Smooth muscle cell (in vitro differentiated cells): ENCODE data around the gene OSCAR. TPM values are rescaled to one million over a fixed set of nuclear protein-coding genes. Genes with fewer than 3 reads are reported as not detected.

Source experiments
- DNase-seq: peaks from one replicate; lab custom pipeline; 2025; ENCODE audit not compliant: unreplicated experiment; lab: John Stamatoyannopoulos, UW
- H2AFZ ChIP-seq: fragments of 200-600 bp; sonication (generic); 2 replicates; pipeline ENCODE4 v1.6.0; 2016; ENCODE audit warnings: antibody characterized with exemption, low read depth, mild to moderate bottlenecking
- H3F3A ChIP-seq: fragments of 200-600 bp; sonication (generic); 2 replicates; pipeline ENCODE4 v1.6.0; 2017; ENCODE audit warnings: antibody characterized with exemption, low read depth
- H3K27ac ChIP-seq: fragments of 200-600 bp; sonication (generic); 2 replicates; pipeline ENCODE4 v1.5.1; 2016; ENCODE audit warnings: low read depth, mild to moderate bottlenecking
- H3K27me3 ChIP-seq: fragments of 200-600 bp; sonication (generic); 2 replicates; pipeline ENCODE4 v1.6.1; 2016; ENCODE audit warnings: low read depth, mild to moderate bottlenecking
- H3K36me3 ChIP-seq: fragments of 200-600 bp; sonication (generic); 2 replicates; pipeline ENCODE4 v1.5.1; 2016; ENCODE audit warnings: low read depth
- H3K4me1 ChIP-seq: fragments of 200-600 bp; sonication (generic); 2 replicates; pipeline ENCODE4 v1.5.1; 2016; ENCODE audit warnings: low read depth
- H3K4me2 ChIP-seq: fragments of 200-600 bp; sonication (generic); 2 replicates; pipeline ENCODE4 v1.6.0; 2016; ENCODE audit warnings: mild to moderate bottlenecking
- H3K4me3 ChIP-seq: fragments of 200-600 bp; sonication (generic); 2 replicates; pipeline ENCODE4 v1.5.1; 2016; ENCODE audit warnings: mild to moderate bottlenecking
- H3K79me2 ChIP-seq: fragments of 200-600 bp; sonication (generic); 2 replicates; pipeline ENCODE4 v1.6.0; 2016; ENCODE audit warnings: low read depth, mild to moderate bottlenecking
- H3K9ac ChIP-seq: fragments of 200-600 bp; sonication (generic); 2 replicates; pipeline ENCODE4 v1.6.0; 2016; ENCODE audit warnings: low read depth
- H3K9me3 ChIP-seq: fragments of 200-600 bp; sonication (generic); replicated peaks from 2 replicates; pipeline ENCODE4 v1.5.1; 2016; ENCODE audit warnings: low read depth
- H4K20me1 ChIP-seq: fragments of 200-600 bp; sonication (generic); 2 replicates; pipeline ENCODE4 v1.6.0; 2016; ENCODE audit warnings: low read depth
- WGBS: methylation state at CpG from one replicate; pipeline ENCODE4 v1.1.7; 2016; ENCODE audit warnings: low lambda C conversion rate; 5-methylcytosine and 5-hydroxymethylcytosine counted together
- polyA plus RNA-seq: library from polyadenylated mRNA; unstranded; fragments of >200 nt; fragmentation: Nextera tagmentation; extraction: Ambion mirVana; gene quantifications from 2 replicates; pipeline ENCODE4 v1.2.1, GENCODE V29; 2016
- total RNA-seq: library from RNA; depleted of rRNA; stranded (reverse); fragments of >200 nt; gene quantifications from 2 replicates; pipeline ENCODE4 v1.2.3, GENCODE V29; 2014
- TF ChIP-seq, protein P1 (sequence below): fragments of 200-600 bp; sonication (generic); IDR thresholded peaks from 2 replicates; pipeline ENCODE4 v1.5.1; 2017; ENCODE audit warnings: borderline replicate concordance, mild to moderate bottlenecking, antibody characterized with exemption; ENCODE audit not compliant: insufficient read depth, poor library complexity, severe bottlenecking

OSCAR gene, protein sequence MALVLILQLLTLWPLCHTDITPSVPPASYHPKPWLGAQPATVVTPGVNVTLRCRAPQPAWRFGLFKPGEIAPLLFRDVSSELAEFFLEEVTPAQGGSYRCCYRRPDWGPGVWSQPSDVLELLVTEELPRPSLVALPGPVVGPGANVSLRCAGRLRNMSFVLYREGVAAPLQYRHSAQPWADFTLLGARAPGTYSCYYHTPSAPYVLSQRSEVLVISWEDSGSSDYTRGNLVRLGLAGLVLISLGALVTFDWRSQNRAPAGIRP
- total RNA-seq (1.1 TPM in 1 of 2 replicates, not detected in the other), polyA plus RNA-seq (0.90 and 1.7 TPM in 2 replicates)

DNA sequence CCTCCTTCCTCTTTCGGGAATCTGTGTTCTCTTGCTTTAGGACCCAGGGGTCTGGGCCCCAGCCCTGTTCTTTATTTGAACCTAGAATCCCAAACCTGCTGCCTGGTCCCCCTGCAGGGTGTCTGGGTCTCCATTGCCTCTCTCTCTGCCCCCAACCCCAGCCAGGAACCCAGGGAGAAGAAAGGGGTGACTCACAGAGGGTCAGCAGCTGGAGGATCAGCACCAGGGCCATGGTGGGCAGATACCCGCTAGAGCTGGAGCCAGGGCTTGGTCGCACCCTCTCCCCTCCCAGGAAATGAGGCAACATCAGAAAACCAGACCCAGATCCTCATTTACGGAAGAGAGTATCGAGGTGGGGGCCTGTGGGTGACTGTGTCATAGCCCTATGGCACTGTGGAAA, at the start of gene OSCAR:
Gene OSCAR, minus strand, starts transcription at position 243 of the 400 bp plus-strand sequence. Its CDS starts 11 bp downstream, at position 232.
- Histone ChIP-seq H3K4me1 (no peaks in the 10 kb centered on the region), H3K4me2 (no peak within 1 kb of the TSS), H3K27ac (no peak within 1 kb of the TSS), H3F3A (no peaks in the 10 kb centered on the region), H3K36me3 (no peaks in the 10 kb centered on the region), H3K79me2 (peaks cover 19% of the 10 kb centered on the region), H4K20me1 (no peaks in the 10 kb centered on the region), H2AFZ (no peak within 1 kb of the TSS), H3K4me3 (no peak within 1 kb of the TSS), H3K9ac (no peak within 1 kb of the TSS), H3K9me3 (no peaks in the 10 kb centered on the region), H3K27me3 (peaks cover 2% of the 10 kb centered on the region)
- TF ChIP-seq, protein P1, sequence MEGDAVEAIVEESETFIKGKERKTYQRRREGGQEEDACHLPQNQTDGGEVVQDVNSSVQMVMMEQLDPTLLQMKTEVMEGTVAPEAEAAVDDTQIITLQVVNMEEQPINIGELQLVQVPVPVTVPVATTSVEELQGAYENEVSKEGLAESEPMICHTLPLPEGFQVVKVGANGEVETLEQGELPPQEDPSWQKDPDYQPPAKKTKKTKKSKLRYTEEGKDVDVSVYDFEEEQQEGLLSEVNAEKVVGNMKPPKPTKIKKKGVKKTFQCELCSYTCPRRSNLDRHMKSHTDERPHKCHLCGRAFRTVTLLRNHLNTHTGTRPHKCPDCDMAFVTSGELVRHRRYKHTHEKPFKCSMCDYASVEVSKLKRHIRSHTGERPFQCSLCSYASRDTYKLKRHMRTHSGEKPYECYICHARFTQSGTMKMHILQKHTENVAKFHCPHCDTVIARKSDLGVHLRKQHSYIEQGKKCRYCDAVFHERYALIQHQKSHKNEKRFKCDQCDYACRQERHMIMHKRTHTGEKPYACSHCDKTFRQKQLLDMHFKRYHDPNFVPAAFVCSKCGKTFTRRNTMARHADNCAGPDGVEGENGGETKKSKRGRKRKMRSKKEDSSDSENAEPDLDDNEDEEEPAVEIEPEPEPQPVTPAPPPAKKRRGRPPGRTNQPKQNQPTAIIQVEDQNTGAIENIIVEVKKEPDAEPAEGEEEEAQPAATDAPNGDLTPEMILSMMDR: no peak
- 67% methylated on average over 5 of the region's 5 CpGs for WGBS
- no peak for DNase-seq

DNA sequence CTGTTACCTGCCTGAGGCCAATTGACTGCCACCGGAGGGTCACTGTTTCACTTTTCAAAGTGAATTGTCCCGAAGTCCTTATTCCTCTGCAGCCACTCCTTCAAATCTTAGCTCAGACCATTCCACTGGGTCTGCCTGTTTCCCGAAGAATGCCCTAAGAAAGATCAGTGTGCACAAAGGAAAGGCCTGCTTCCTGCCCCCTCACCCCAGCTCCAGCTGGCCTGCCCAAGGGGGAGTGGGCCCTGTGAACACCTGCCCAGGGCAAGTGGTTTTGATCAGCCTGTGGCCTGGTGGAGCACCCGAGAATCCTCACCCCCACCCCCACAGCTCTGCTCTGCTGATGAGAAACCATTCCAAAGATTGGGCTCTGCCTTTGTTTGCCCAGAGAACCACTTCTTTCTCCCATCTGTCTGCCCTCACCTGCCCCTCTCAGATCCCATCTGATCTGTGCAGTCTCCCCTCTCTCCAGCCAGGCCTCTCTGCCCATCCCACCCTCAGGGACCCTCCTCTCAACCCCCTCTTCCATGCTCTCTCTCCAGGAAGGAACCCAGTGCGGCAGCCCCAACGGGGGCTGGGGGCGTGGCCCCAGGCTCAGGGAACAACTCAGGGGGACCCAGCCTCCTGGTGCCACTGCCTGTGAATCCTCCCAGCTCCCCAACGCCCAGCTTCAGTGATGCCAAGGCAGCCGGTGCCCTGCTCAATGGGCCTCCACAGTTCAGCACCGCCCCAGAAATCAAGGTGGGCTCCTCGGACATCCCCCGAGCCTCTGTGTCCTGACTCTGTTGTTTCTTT, 48.6 kb upstream of the OSCAR start:
- H2AFZ ChIP-seq: no peak overlapping the region
- H3K27me3 ChIP-seq: no peaks in the 10 kb centered on the region
- no peaks in the 10 kb centered on the region for H3K4me1 ChIP-seq
- TF ChIP-seq, protein P1: no peak
- H3K9me3 ChIP-seq: no peaks in the 10 kb centered on the region
- no peak overlapping the region for H3K4me3 ChIP-seq
- H3K27ac ChIP-seq: no peak overlapping the region
- no peaks in the 10 kb centered on the region for H3K79me2 ChIP-seq
- peaks cover 20% of the 10 kb centered on the region for H4K20me1 ChIP-seq
- no peaks in the 10 kb centered on the region for H3K36me3 ChIP-seq
- 97% methylated on average over 12 of the region's 12 CpGs for WGBS
- DNase-seq: no peak
- no peak overlapping the region for H3K4me2 ChIP-seq
- no peak overlapping the region for H3K9ac ChIP-seq
- peaks cover 7% of the 10 kb centered on the region for H3F3A ChIP-seq

GRCh38 chr19:54148158-54148557, 47.6 kb upstream of the OSCAR start:
- Histone ChIP-seq H2AFZ (no peak overlapping the region), H3K27ac (no peak overlapping the region), H3K4me3 (no peak overlapping the region), H3K4me1 (no peaks in the 10 kb centered on the region), H3K4me2 (no peak overlapping the region), H3K9ac (no peak overlapping the region), H3F3A (no peaks in the 10 kb centered on the region), H3K36me3 (no peaks in the 10 kb centered on the region), H4K20me1 (peaks cover 13% of the 10 kb centered on the region), H3K27me3 (no peaks in the 10 kb centered on the region), H3K79me2 (no peaks in the 10 kb centered on the region), H3K9me3 (no peaks in the 10 kb centered on the region)
- TF ChIP-seq, protein P1: no peak
- DNase-seq: no peak
- 91% methylated on average over 6 of the region's 19 CpGs for WGBS
